ENCODE data around the gene POLR2M. TPM values are rescaled to one million over a fixed set of nuclear protein-coding genes. Genes with fewer than 3 reads are reported as not detected.

The POLR2M gene
- total and polyA plus RNA-seq, 2 donors (not counting 3 experiments of a cell fraction or from before 2014, with no cell fraction given): 38.4 to 42.5 TPM

- TF ChIP-seq POLR2A (IDR thresholded peaks at IDR 0.05; ENCODE audit: low read depth, low read length): no peak
- TF ChIP-seq GATA2 (IDR thresholded peaks at IDR 0.05; ENCODE audit: insufficient read depth, insufficient read length, low read depth, low read length): no peak
- POLR2A ChIA-PET: no interaction called here
- Histone ChIP-seq H3K79me2 (ENCODE audit: control insufficient read depth, insufficient read depth, low read length) (no peaks in the 10 kb centered on the region), H3K4me1 (ENCODE audit: control insufficient read depth, extremely low read depth, insufficient read depth, low read length) (peaks cover 10% of the 10 kb centered on the region), H3K9me1 (replicated peaks; ENCODE audit: control insufficient read depth, extremely low read depth, insufficient read depth, low read length) (no peaks in the 10 kb centered on the region), H3K4me3 (replicated peaks in 1 of 3; ENCODE audit: insufficient read depth in 1 of 3, low read depth in 1 of 3, low read length in 3 of 3) (no peak overlapping the region), H3K27ac (ENCODE audit: insufficient read depth, low read depth, low read length) (no peak overlapping the region), H3K9ac (replicated peaks; ENCODE audit: extremely low read depth, insufficient read depth, low read length) (no peak overlapping the region), H4K20me1 (replicated peaks; ENCODE audit: control insufficient read depth, extremely low read depth, insufficient read depth, low read length) (no peaks in the 10 kb centered on the region), H3K9me3 (replicated peaks; ENCODE audit: control insufficient read depth, insufficient read depth, low read length) (no peaks in the 10 kb centered on the region), H3K27me3 (ENCODE audit: control insufficient read depth in 2 of 2, insufficient read depth in 2 of 2, low read length in 2 of 2) (no peaks in the 10 kb centered on the region), H3K4me2 (ENCODE audit: insufficient read depth, low read length) (no peak overlapping the region), H2AFZ (ENCODE audit: low read depth, low read length) (no peak overlapping the region), H3K36me3 (ENCODE audit: control insufficient read depth in 2 of 2, extremely low read depth in 1 of 2, insufficient read depth in 2 of 2, low read length in 2 of 2) (no peaks in the 10 kb centered on the region)
- dilution Hi-C loops (cut with MboI; ENCODE audit: extremely low pct_ligation_motif_present, low sequenced_read_pairs): no loop called here
- BruUV-seq (replicated peaks): no TSS peak
- CTCF ChIA-PET: interaction anchor here (0.9 to 7.0 kb wide), 12 partner anchors 13 to 342 kb away, joined by 3 to 98 read pairs (median 13); partner anchors contain the start of genes ALDH1A2 and POLR2M
- DNase-seq (ENCODE audit: low read depth, low spot score) (no peak), FAIRE-seq (no peak)
- intact Hi-C loops (cut with micrococcal nuclease): loop anchor here (5.0 kb wide), 1 partner anchor 169 kb away; no protein-coding TSS in a partner anchor
Observed at GRCh38 chr15:57730876-57731275, 24.4 kb downstream of the POLR2M start.

DNA sequence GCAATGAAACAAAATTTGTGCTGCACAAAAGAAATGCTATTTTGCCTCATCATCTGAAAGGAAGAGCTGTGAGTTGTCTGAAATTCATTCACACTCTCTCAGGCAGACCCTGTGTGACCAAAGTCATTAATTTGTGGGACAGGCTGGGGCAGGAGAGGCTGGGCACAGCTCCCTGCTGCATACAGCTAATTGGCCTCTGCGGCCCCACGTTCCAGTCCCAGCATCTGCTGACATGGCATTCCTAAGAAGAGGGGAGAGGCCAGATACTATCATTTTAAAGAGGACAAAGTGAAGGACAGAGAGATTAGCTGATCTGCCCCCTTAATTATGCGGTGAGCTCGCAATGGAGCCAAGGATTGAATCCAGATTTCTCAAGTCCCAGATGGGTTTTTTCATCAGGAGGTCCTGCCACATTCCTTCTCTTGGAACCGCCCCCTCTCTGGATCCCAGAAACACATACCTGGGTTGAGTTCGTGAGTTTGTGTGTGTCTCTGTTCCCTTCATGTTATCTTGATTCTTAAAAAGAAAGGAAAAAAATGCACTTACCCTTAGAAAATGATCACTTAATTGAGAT is 25.1 kb downstream of the POLR2M start:
- intact Hi-C loops (cut with micrococcal nuclease): loop anchor here (1.0 to 5.0 kb wide), 4 partner anchors 65 to 451 kb away; no protein-coding TSS in a partner anchor
- DNase-seq (ENCODE audit: low read depth, low spot score): no peak
- CTCF ChIA-PET: interaction anchor here (0.7 to 7.0 kb wide), 29 partner anchors 9 to 905 kb away, joined by 3 to 98 read pairs (median 7); partner anchors contain the start of genes ALDH1A2 and POLR2M
- H3K9me3 ChIP-seq (replicated peaks; ENCODE audit: control insufficient read depth, insufficient read depth, low read length): no peaks in the 10 kb centered on the region
- H2AFZ ChIP-seq (ENCODE audit: low read depth, low read length): no peak overlapping the region
- POLR2A ChIA-PET: no interaction called here
- BruUV-seq (replicated peaks): no TSS peak
- TF ChIP-seq FOS (IDR thresholded peaks at IDR 0.05; ENCODE audit: borderline replicate concordance, insufficient read depth, low read length): no peak
- no peak for TF ChIP-seq POLR2AphosphoS5 (IDR thresholded peaks at IDR 0.05; ENCODE audit: insufficient read depth, low read depth, low read length)
- TF ChIP-seq MYC (IDR thresholded peaks at IDR 0.05; ENCODE audit: low read depth, low read length): no peak
- TF ChIP-seq JUN (IDR thresholded peaks at IDR 0.05; ENCODE audit: borderline replicate concordance, insufficient read depth, insufficient read length, low read depth): no peak
- no peak for TF ChIP-seq MAX (IDR thresholded peaks at IDR 0.05; ENCODE audit: insufficient read depth, insufficient read length)
- no peak for TF ChIP-seq GATA2 (IDR thresholded peaks at IDR 0.05; ENCODE audit: insufficient read depth, insufficient read length, low read depth, low read length)
- no peak for TF ChIP-seq POLR2A (IDR thresholded peaks at IDR 0.05; ENCODE audit: low read depth, low read length)
- TF ChIP-seq EZH2 (IDR thresholded peaks at IDR 0.05; ENCODE audit: borderline replicate concordance, low read depth, low read length, severe bottlenecking): no peak
- H3K9me1 ChIP-seq (replicated peaks; ENCODE audit: control insufficient read depth, extremely low read depth, insufficient read depth, low read length): no peaks in the 10 kb centered on the region
- no peaks in the 10 kb centered on the region for H3K27me3 ChIP-seq (ENCODE audit: control insufficient read depth in 2 of 2, insufficient read depth in 2 of 2, low read length in 2 of 2)
- no peak for FAIRE-seq
- no peak overlapping the region for H3K4me3 ChIP-seq (replicated peaks in 1 of 3; ENCODE audit: insufficient read depth in 1 of 3, low read depth in 1 of 3, low read length in 3 of 3)
- peaks cover 10% of the 10 kb centered on the region for H3K4me1 ChIP-seq (ENCODE audit: control insufficient read depth, extremely low read depth, insufficient read depth, low read length)
- H3K9ac ChIP-seq (replicated peaks; ENCODE audit: extremely low read depth, insufficient read depth, low read length): no peak overlapping the region
- H3K79me2 ChIP-seq (ENCODE audit: control insufficient read depth, insufficient read depth, low read length): no peaks in the 10 kb centered on the region
- no peak overlapping the region for H3K4me2 ChIP-seq (ENCODE audit: insufficient read depth, low read length)
- H3K27ac ChIP-seq (ENCODE audit: insufficient read depth, low read depth, low read length): no peak overlapping the region
- no peaks in the 10 kb centered on the region for H3K36me3 ChIP-seq (ENCODE audit: control insufficient read depth in 2 of 2, extremely low read depth in 1 of 2, insufficient read depth in 2 of 2, low read length in 2 of 2)
- no peaks in the 10 kb centered on the region for H4K20me1 ChIP-seq (replicated peaks; ENCODE audit: control insufficient read depth, extremely low read depth, insufficient read depth, low read length)
- dilution Hi-C loops (cut with MboI; ENCODE audit: extremely low pct_ligation_motif_present, low sequenced_read_pairs): no loop called here
